Fibroblast of the aortic adventitia (primary cell): ENCODE data around the gene HOXC5. TPM values are rescaled to one million over a fixed set of nuclear protein-coding genes. Genes with fewer than 3 reads are reported as not detected.
A peak's percentile ranks its signal among the peaks of the same experiment; 100 is the strongest.

Experiments used
- DNase-seq: peaks from one replicate; pipeline ENCODE4 v3.0.0-alpha.2; 2010; ENCODE audit warnings: low read depth
- H3K4me3 ChIP-seq: 2 replicates; pipeline ENCODE4 v1.5.1; 2011; ENCODE audit warnings: low read depth, mild to moderate bottlenecking, control low read depth, low read length, moderate library complexity
- total RNA-seq: library from RNA; depleted of rRNA; stranded (reverse); fragments of >200 nt; gene quantifications from 2 replicates; pipeline ENCODE4 v1.2.3, GENCODE V29; 2012; ENCODE audit warnings: low replicate concordance
- TF ChIP-seq, protein P1 (sequence below): IDR thresholded peaks from 2 replicates; pipeline ENCODE4 v1.5.1; 2011; ENCODE audit warnings: mild to moderate bottlenecking, low read length, control low read depth, inconsistent platforms; ENCODE audit not compliant: insufficient read depth

The HOXC5 gene
- total RNA-seq, 1 donor: 0.18 TPM

DNA sequence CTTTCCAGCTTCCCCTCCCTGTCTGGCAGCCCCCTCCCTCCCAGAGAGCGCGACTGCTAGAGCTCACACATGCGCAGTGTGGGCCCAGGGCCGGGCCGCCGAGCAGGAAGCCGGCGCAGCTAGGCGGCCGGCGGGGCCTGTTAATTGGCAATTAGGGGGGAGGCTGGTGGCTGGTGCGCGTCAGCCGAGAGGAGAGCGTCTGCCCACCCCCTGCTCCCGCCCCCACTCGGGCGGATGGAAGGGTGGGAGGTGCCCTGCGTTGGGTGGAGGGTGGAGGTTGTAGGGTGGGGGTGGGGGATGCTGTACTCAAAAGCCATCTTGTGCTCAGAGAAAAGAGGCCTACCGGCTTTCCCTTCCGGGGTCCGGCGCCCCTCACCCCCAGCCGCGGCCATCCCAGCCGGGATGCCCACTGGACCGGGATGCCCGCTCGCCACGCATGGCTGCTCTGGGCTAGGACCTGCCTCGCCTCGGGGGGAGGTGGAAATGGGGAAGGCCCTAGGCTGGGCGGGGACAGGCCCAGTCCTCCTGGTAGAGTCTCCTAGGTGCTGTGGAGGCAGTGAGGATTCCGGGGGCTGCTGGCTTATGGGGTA is 14.9 kb upstream of the HOXC5 start:
- TF ChIP-seq, protein P1, sequence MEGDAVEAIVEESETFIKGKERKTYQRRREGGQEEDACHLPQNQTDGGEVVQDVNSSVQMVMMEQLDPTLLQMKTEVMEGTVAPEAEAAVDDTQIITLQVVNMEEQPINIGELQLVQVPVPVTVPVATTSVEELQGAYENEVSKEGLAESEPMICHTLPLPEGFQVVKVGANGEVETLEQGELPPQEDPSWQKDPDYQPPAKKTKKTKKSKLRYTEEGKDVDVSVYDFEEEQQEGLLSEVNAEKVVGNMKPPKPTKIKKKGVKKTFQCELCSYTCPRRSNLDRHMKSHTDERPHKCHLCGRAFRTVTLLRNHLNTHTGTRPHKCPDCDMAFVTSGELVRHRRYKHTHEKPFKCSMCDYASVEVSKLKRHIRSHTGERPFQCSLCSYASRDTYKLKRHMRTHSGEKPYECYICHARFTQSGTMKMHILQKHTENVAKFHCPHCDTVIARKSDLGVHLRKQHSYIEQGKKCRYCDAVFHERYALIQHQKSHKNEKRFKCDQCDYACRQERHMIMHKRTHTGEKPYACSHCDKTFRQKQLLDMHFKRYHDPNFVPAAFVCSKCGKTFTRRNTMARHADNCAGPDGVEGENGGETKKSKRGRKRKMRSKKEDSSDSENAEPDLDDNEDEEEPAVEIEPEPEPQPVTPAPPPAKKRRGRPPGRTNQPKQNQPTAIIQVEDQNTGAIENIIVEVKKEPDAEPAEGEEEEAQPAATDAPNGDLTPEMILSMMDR: no peak
- H3K4me3 ChIP-seq: peak overlapping the region; percentile 58
- DNase-seq: peak; percentile 62

DNA sequence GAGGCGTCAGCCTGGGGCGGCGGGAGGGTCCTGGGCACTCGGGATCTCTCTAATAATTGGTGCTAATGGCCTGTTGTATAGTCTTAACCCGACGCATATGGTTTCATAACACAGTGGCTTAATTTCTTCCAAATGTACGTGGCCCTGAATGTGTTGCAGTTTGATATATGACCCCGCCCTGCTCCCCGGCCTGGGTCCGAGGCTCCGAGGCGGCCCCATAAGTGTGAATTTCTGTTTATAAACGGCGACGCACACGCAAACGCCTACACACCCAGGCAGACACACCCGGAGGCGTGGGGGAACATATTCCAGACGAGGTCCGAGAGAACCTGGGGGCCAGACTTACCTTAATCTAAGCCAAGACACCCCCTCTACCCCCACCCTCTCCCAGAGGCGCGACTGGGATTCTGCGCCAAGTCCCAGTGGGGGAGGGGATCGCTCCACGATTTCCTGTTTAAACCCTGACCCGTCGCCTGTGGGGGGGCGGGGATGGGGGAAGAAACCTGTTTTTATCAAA is 14.3 kb upstream of the HOXC5 start:
- DNase-seq: no peak
- H3K4me3 ChIP-seq: peak overlapping the region; percentile 58
- TF ChIP-seq, protein P1: no peak

DNA sequence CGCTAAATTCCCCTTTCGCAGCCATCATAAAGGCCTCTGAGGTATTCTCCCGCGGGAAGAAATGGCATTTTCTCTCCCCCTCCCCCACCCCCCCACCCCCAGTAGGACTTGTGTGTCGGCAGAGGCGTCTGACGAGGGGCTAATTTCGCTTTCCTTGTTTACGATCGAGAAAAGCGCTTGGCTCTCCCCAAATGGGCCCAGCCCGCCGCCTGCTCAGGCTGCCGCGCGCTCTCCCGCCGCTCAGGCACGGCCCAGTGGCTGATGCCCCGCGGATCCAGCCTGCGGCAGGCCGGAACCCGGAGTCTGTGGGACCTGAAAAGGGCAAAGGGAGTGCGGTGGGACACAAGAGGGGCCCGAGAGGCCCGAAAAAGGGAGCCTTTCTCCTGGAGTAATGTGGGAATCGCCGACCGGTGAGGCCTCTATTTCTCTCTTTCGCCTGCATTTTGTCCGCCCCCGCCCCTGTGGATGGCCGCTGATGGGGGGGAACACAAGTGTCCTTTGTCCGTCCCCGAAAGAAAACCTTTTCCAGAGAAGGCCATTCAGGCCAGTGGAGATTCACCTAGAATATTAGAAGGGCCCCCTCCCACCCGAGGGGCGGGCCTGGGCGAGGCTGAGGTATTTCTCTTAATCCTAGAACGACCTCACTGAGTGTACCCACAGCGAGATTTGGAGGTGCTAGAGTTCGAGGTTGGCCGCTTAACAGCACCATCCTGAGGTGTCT is 13.6 kb upstream of the HOXC5 start:
- TF ChIP-seq, protein P1: no peak
- H3K4me3 ChIP-seq: no peak overlapping the region
- no peak for DNase-seq

DNA sequence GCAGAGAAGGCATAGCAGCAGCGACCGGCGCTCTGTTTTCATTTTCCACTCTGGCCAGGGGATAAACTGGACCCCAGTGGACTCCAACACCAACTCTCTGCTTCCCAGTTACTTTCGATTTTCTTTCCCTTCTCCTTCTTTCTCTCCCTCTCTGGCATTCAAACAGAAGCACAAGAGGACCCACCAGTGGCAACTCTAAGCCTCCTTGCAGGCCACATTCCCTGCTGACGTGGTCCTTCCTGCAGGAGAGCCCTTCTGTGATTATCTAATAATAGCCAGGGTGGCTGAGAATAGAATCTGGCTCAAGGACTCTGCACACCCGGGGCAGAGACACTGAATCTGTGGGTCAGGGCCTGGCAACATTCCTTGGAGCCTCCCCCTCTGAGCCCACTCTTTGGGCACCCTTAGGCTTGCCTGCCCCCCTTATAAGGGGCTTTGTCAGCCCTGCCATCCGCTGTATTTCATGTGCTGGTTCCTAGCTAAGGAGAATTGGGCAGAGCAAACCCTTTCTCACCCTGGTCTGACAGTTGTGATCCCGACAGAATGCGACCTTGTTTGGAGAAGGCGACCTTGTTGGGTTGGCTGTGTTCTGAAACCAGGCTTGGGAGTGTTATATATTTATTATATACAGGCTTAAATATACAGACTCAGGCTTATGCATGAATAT is 12.8 kb upstream of the HOXC5 start:
- no peak overlapping the region for H3K4me3 ChIP-seq
- DNase-seq: no peak
- TF ChIP-seq, protein P1: no peak

DNA sequence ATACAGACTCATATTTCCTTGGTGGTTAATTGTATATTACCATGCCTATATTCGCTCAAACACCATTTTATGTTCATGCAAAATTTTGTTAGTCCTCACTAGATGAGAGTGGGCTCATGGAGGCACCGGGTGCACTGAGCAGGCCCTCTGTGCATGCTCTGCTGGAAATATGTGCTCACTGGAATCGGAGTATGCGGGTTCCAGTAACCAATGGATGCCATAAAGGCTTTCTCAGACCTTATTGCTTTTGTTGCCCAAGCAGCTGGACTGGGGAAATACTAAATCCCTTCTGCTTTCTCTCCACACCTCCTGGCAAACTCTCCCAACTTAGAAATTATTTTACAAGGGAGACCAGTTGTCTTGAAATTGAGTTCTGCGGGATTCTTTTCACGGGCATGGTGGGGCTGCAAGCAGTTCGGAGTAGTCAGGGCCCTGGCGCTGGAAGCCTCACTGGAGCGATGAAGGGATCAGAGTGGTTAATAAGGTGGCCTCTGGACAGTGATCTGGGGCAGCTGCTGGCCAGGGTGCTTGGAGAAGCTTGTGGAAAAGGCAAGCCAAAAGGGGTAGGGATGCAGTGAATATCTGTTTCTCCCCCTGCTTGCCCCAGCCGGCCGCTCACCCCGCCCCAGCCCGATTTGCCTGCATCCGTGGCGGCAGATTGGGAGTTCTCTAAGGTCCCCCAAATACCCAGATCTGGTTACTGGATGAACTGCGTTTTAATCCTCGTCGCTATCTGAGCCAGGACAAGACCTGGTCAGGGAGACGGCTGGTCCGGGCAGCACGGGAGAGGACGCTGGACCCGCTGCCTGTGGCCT is 12.1 kb upstream of the HOXC5 start:
- TF ChIP-seq, protein P1: no peak
- no peak for DNase-seq
- no peak overlapping the region for H3K4me3 ChIP-seq

DNA sequence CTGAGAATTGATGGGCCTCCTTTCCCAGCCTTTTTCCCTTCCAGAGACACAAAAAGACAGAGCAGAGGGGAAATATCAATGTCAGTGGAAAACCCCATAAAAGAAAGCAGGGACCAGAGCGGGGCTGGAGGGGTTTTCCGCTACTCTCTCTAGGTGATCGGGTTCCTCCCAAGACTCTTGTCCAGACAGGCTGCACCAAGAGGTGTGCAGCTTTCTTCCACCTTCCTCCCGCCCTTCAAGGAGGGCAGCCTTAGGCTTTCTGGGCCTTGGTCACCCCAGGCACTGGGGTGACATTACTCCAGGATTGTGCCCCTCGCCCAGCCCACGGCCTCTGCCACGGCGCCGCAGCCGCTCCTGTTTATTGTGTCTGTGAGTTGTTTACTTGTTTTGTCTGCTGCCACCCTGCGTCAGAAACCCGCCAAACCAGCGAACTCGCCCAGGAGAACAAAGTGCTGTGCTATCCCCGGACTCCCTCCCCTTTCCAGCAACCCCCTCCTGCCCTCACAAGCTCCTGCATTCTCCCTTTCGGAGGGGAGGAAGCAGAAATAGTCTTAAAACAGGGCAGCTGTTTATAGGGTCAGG is 11.3 kb upstream of the HOXC5 start:
- H3K4me3 ChIP-seq: no peak overlapping the region
- DNase-seq: no peak

More for the DNA sequence above, 11.3 kb upstream of the HOXC5 start:
- TF ChIP-seq, protein P1: no peak
